ENCODE measurements around the gene ITGA3.

Gene ITGA3

DNA sequence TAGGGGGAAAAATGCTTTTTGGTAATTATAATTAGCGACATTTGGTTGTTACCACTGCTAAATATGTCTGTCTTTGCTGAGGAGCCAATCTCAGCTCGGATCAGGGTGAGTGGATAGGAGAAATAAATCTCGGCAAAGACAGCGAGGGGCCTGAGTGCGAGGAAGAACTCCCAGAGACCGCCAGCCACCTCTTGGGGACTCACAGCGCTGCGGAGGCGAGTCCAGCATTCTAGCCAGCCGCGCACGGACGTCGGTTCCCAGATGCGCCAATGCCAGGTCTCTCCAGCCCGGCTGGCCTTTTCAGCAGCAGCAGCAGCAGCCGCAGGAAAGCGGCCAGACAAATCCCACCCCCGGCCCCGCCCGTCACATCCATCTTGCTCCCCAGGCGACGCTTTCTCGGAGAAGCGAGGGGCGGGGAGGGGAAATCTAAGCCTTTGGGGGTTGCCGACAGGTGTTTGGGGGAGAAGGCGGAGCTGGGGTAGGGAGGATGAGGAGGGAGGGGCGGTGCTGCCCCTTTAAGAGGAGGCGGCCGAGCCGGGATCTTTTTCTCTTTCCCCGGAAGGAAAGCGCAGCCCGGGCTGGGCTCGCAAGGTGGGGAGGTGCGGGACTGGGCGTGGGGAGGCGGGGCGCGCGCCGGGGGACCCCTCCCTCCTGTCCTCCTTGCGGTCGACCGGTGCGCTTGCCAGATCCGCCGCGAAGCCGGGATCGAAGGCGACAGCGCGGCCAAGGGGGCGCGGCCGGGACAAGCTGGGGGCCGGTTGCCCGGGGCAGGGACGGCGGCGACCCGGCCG is at the start of gene ITGA3:
Gene ITGA3, plus strand, starts transcription at position 685 of the 791 bp plus-strand sequence. CDS start 330 bp downstream, outside the sequence.
- no peak for FAIRE-seq

DNA sequence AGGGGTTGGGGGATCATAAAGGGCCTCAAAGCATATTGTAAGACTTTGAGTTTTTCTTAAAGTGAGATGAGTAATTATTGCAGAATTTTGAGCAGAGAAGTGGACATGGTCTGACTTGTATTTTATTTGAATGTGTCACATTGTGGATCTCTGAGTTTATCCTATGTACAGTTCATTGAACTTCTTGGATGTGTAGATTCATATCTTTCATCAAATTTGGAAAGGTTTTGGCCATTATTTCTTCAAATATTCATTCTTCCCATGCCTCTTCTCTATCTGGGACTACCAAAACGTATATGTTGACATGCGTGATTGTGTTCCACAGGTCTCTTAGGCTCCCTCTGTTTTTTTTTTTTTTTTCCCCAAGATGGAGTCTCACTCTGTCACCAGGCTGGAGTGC is 46.6 kb upstream of the ITGA3 start:
- FAIRE-seq: no peak

DNA sequence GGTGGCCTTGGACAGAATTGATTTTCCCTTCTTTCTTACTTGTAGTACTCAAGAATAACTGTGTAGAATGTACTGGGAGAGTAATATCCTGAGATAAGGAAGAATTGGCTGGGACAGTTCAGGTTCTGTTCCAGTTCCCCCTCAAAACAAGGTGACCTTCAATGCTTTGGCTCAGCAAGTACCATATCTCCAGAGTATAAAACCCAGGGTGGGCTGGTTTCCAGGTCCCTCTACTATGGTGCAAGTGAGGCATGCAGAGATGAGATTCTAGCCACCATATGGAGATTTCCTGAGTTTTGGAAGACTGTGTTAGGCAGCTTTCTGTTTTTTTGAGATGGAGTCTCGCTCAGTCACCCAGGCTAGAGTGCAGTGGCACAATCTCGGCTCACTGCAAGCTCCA is 42.8 kb upstream of the ITGA3 start:
- no peak for FAIRE-seq

DNA sequence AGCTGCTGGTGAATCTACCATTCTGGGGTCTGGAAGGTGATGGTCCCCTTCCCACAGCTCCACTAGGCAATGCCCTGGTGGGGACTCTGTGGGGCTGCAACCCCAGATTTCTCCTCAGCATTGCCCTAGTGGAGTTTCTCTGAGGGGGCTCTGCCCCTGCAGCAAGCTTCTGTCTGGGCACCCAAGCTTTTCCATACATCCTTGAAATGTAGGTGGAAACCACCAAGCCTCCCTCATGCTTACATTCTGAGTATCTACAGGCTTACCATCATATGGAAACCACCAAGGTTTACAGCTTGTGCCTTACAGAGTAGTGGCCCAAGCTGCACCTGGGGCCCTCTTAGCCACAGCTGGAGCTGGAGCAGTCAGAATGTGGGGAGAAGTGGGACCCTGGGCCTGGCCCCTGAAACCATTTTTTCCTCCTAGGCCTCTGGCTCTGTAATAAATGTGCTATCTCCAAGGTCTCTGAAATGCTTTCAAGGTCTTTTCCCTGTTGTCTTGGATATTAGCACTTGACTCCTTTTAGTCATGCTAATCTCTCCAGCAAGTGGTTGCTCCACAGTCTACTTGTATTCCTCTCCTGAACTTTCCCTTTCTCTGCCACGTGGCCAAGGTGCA is 41.3 kb upstream of the ITGA3 start:
- FAIRE-seq: no peak

DNA sequence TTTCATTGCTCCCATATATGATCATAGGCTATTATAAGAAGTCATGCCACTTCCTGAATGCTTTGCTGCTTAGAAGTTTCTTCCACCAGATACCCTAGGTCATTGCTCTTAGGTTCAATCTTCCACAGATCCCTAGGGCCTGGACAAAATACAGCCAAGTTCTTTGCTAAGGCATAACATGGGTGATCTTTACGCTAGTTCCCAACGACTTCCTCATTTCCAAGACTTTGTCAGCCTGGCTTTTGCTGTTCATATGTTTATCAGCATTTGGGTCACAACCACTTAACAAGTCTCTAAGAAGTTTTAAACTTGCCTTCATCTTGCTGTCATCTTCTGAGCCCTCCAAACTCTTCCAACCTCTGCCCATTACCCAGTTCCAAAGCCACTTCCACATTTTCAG is 40.8 kb upstream of the ITGA3 start:
- FAIRE-seq: no peak

DNA sequence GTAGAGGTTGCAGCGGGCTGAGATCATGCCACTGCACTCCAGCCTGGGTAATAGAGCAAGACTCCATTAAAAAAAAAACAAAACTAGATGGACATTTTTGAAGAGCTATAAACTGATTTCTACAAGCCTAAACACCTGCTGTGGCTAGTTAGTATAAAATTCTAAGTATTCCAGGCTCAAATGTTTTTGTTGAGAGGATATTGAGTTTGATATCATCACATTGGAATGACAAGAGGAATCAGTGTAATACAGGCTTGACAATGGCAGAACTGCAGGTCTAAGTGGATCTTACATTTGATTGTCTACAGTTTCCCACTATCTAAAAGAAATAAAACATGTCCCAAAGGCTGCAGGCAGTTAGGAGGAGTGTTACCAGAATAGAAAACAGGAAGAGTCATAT is 37.0 kb upstream of the ITGA3 start:
- no peak for FAIRE-seq

DNA sequence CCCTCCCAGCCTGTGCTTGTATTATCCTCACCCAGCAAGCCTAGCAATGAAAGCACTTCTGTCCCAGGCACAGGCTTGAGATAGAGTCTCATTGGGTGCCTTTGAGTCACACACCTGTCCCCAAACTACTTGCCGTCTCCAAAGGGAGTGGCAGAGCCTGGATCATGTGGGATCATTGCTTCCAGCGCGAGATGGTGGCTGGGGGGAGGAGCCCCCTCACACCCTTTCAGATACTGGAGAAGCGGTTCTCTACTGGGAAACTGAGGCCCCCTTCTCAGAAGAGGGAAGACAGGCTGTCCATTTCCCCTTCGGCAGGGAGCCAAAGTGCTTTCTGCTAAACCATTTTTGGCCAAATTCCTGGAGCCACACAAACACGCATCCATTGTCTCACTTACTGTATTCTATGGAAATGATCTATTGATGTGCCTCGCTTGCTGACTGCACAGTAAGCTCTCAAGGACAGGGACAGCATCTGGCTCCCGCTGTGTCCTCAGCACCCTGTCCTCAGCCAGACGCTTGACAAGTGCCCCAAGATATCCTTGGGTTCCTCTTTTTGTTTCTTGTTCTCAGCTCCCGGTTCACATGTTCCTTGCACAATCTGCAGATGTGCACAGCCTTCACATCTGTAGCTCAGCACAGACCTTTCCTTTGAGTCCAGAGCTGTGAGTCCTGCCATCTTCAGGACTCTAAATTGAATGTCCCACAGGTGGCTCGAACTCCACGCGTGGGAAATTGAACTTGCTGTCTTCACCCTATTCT is 34.9 kb upstream of the ITGA3 start:
- FAIRE-seq: no peak

DNA sequence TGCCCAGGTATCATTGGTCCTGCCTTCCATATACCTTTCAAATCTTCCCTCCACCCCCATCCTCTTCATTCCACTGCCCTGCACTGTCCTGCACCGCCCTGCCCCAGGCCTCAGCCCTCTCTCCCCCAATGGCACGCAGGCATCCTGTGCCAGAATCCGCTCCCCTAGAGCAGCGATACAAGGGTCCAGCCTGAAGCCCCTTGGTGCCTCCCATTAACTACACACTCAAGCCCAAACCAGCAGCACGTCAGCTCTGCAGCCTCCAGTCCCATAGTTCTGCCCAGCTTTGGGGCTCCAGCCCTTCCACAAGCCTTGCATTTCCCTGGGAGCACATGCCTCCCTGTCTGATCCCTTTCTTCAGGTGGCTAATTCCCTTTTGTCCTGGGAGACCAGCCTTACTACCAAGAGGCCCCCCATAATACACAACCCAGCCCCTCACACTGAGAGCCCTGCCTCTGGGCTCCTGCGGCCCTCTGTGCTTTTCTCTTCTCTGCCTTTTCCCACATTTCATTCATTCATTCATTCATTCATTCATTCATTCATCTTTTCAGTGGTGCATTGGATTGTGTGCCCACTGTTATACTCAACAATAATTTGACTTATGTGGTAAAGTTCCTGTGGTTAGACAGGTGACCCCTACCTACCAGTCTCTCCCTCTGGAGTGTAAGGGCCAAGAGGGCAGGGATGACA is 34.1 kb upstream of the ITGA3 start:
- FAIRE-seq: no peak

DNA sequence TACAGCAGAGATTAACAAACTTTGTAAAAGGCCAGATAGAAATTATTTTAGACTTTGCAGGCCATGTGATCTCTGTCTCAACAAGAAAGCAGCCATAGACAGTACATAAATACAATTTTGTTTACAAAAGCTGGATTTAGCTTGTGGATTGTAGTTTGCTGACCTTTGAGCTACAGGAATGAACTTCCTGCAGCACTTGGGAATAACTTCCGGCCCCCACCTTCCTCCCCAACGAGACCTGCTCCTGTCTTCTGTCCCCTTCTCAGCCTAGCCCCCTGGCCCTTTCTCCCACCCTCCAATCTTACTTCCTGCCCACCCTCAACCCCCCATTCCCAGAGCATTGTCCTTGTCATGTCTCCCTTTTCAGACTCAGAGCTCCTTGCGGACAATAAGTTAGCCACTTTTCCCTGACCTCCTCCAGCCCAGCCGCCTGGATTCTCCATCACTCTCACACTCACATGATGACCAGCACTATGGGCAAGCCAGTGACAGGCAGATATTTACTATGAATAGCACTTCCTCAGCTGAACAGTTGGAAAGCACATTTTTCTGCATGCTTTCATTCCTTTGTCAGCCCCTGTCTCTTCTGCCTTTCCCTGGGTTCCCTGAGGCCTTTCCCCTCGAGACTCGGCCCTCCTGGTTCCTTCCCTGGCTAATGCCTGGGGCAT is 33.3 kb upstream of the ITGA3 start:
- no peak for FAIRE-seq

DNA sequence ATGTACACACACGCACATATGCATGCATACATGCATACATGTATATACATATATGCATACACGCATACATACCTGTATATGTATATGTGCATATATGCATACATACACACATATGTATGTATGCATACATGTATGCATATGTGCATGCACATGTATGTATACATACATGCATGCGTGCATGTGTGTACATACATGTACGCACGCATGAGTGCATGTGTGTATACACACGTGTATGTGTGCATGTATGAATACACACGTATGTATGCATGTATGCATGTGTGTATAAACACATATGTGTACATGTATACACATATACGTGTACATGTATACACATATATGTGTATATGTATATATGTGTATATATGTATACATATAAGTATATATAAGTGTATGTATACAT is 32.4 kb upstream of the ITGA3 start:
- FAIRE-seq: no peak

DNA sequence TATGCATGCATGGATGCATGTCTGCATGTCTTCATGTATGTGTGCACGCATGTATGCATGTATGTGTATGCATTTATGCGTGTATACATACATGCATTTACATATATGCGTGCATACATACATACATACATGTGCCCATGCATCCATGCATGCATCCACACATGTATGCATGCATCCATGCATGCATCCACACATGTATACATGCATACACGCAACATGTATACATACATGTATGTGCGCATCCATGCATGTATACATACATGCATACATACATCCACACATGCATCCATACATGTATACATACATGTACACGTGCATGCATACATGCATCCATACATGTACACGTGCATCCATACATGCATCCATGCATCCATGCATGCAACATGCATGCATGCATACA is 31.1 kb upstream of the ITGA3 start:
- no peak for FAIRE-seq

DNA sequence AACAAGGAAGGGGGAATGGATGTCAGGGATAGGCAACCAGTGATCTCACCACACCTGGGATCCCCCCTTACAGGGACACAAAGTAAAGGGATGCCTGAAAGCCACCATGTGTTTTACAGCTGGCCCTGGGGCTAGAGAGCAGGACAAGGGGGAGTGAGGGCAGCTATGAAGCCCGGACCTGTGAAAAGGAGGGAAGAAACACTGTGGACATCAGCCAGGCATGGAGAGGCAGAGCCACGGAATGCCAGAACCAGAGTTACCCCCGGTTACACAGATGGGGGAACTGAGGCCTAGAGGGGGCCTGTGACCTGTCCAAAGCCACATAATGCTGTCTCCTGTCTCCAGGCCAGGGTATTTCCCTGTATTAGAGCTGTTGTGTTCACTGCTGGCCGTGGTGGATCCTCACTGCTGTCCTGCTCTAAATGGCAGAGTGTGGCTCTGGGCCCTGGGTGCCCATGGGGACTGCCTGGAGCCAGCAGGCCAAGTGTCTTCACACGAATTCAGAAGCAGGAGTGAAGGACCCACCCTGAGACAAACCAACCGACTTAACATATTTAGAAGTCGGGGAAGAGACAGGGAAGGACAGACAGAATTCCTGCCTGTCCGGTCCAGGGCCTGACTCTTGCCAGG is 29.7 kb upstream of the ITGA3 start:
- FAIRE-seq: no peak

DNA sequence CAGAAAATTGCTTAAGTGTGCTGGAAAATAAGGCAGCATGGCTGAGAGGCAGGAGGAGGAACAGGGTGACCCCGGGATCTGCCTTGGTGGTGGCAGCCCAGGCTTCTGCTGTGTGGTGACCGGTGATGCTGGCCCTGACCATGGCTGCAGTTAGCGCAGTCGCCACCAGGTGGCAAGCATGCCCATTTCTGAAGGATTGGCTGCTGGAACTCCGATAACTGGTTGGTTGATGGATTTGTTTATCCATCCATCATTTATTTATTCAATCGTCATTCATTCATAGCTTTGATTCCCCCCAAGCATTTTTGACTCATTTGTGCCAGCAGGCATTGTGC is 29.1 kb upstream of the ITGA3 start:
- FAIRE-seq: no peak

DNA sequence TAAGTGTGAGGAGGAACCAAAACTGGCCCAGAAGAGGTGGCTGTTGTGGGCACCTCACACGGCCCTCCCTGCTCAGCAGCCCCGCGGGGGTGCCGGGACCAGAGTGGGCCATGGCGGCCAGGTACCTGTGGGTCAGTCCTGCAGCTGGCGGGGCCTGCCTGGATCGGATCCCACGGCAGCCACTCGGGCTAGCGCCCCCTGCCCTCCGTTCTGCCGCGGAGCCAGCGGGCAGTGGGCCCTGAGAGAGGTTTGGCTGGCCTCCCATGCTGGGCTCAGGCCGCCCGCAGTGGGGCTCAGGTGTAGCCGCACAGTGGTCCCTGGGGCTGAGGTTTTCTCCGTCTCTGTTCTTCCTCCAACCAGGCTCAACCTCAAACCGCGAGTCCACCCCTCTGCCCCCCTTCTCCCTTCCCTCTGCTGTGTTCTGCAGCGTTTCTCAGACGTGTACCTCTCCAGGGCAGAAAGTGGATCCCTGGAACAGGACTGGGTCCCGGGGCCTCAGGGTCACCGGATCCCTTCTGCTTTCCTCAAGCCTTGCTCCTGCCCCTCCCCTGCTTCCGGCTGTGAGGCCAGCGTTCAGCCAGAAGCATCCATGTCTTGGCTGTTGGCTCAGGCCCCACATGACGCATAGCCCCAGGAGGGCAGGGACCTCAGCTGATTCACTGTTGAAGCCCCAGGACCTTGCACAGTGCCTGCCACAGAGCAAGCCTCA is 28.6 kb upstream of the ITGA3 start:
- FAIRE-seq: no peak

DNA sequence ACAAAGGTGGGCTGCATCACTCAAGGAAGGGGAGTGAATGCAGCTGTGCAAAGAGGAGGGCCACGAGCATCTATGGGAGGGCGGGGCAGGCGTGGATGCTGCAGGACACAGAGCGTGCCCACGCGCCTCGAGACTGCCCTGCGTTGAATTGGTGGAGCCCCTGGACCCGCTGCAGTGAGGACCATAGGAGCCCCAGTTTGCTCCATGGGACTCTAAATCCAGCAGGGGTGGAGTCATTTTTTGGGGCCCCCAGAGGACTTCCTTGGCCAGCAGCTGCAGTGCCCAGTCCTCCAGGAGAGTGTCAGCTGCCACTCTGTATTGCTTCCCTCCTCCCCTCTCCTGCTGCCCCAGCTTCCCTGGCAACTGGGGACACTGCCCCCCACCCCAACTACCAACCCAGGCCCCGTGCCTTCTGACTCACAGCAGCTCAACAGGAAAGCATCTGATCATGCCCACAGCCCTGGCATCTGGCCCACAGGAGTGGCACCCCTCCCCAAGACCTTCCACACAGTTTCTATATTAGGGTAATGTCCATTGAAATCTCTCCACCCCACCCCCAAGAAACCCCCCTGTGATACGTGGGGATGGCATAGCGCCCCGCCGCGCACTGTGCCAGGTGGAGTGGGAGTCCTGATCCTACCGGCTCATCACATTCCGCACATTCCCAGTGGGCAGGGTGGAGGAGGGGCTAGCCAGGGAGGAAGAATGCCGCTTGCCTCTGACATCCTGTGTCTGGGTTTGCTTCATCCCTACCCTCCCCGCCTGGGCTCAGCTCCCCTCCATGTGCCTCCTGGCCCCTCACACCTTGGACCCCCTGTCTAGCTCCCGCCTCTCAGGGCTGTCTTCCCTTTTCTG is 27.8 kb upstream of the ITGA3 start:
- no peak for FAIRE-seq

DNA sequence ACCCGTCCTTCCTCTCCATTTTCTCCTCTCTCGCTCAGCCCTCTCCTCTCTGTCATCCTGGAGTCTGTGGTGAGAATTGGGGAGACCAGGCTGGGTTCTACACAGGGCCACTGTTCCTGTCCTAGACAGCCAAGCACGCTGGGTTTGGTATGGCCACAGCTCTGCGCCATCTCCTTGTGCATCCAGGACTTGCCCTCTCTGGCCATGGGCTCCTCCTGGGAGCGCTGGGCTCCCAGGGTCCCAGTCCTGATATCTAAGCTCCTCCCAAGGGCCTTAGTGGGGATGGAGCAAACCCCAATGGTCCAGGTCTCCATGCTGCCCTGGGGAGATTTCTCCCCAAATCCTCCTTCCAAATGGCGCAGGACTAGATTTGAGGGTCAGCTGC is 27.2 kb upstream of the ITGA3 start:
- FAIRE-seq: no peak

DNA sequence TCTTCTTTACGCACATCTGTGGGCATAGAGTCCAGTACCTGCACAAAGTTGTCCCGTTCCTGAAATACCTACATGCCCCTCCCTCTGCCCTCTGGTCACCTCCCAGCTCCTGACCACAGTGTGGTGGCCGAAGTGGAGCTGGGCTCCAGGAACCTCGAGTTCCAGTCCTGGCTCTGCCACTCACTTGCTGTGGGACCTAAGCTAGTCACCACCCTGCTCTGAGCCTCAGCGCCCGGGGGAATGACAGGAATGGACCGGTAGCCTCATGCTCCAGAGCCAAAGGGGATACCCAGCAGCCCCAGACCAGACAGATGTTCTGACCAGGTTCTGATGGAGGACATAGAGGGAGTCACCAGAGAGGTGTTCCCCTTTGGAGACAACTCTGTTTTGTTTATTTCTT is 26.7 kb upstream of the ITGA3 start:
- no peak for FAIRE-seq

DNA sequence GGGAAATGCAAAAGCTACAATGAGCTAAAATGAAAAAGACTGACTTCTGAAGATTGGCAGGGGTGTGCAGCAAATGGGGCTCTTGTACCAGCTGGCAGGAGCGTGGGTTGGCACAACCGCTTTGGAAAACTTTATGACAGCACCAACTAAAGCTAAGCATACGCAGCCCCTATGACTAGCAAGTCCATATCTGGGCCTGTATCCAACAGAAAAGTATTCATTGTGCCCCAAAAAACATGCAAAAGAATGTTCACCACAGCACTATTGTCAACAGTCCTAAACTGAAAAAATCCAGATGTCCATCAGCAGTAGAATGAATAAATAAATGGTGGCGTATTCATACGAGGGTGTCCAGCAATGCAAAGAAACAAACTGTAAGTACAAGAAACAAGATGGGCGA is 22.6 kb upstream of the ITGA3 start:
- FAIRE-seq: no peak

DNA sequence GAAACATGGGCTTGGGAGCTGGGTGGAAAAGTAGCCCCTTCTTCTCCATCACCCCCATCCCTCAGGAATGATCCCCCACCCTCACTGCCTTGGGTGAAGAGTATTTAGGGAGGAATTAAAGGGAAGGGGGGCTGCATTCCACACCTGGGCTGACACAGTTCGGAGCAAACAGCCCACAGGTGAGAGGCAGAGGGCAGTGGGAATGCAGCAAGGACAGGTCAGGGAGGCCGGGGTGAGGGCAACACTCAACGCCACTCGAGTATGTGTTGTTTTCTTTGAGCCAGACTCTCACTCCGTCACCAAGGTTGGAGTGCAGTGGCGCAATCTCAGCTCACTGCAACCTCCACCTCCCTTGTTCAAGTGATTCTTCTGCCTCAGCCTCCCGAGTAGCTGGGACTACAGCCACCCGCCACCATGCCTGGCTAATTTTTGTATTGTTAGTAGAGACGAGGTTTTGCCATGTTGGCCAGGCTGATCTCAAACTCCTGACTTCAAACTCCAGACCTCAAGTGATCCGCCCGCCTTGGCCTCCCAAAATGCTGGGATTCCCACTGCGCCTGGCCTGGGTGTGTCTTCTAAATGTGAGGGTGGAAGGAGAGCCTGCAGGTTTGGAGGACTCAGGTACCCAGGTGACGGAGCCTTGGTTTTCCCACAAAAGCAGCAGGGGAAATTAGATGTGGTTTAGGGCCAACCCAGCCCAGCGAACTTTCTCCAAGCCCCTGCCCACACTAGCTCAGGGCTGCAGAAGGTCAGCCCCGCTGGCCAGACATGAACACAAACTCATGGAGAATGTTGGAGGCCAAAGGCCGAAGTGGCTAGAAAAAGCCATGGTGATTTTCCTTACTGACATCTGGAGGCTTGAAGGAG is 21.2 kb upstream of the ITGA3 start:
- FAIRE-seq: no peak

DNA sequence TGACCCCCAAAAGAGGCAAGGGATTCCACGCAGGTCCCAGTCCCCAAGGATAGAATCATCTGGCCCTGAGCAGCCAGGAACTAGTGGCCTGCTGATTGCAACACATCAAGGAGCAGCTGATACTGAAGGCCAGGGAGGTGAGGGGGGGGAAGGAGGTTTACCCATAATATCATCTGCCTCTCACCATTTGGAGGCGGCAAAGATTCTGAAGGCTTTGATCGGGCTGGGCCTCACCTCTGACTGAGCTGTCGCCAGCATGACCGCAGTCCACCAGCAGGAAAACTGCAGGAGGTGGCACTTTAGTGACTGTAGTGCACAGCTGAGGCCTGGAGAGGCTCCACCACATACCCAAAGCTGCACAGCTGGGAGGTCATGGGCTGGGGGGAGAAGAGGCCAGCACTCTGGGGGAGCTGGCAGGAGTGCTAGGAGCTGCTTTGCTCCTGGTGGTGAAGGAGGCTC is 20.5 kb upstream of the ITGA3 start:
- no peak for FAIRE-seq

All from colon (tissue), 2 donors.